ENCODE results near the gene ACLY. TPM values are rescaled to one million over a fixed set of nuclear protein-coding genes. Genes with fewer than 3 reads are reported as not detected.

The ACLY gene
- total and polyA plus RNA-seq, 2 of the 13 experiments (the other 11 are each of a cell fraction or from before 2014, with no cell fraction given) = 111 to 218 TPM

GRCh38 chr17:41930009-41930832, 11.5 kb upstream of the ACLY start, which contains the start of gene ODAD4 (continued):
- TF ChIP-seq ZNF296 (CRISPR knock-in tag; conservative IDR thresholded peaks at IDR 0.05) (no peak), ZIK1 (CRISPR knock-in tag; IDR thresholded peaks at IDR 0.05; ENCODE audit: borderline replicate concordance, low read depth) (peak; percentile 80), BATF2 (CRISPR knock-in tag; IDR thresholded peaks at IDR 0.05) (no peak), GMEB1 (CRISPR knock-in tag; IDR thresholded peaks at IDR 0.05; ENCODE audit: borderline replicate concordance) (peak; percentile 87), ZNF878 (CRISPR knock-in tag; IDR thresholded peaks at IDR 0.05) (peak; percentile 91), HNRNPLL (IDR thresholded peaks at IDR 0.05; ENCODE audit: low read depth, low read length, poor library complexity, severe bottlenecking) (peak; percentile 97), SIN3A (IDR thresholded peaks at IDR 0.05; ENCODE audit: borderline replicate concordance, low read depth, low read length) (peak; percentile 56; the same call in 1 of the 2 replicates), HHEX (CRISPR knock-in tag; IDR thresholded peaks at IDR 0.05) (no peak), THAP8 (CRISPR knock-in tag; IDR thresholded peaks at IDR 0.05; ENCODE audit: borderline replicate concordance) (no peak), ZNF280D (CRISPR knock-in tag; IDR thresholded peaks at IDR 0.05) (peak; percentile 94), DBP (CRISPR knock-in tag; IDR thresholded peaks at IDR 0.05; ENCODE audit: not compliant biosample characterization) (no peak), ZSCAN5A (CRISPR knock-in tag; IDR thresholded peaks at IDR 0.05; ENCODE audit: borderline replicate concordance) (no peak), ZNF12 (CRISPR knock-in tag; IDR thresholded peaks at IDR 0.05) (peak; percentile 72; the same call in 1 of the 2 replicates), FOSL1 (CRISPR knock-in tag; IDR thresholded peaks at IDR 0.05; ENCODE audit: borderline replicate concordance) (no peak), ZFP82 (CRISPR knock-in tag; IDR thresholded peaks at IDR 0.05; ENCODE audit: borderline replicate concordance) (0 out of 2 replicates have a peak, but pooled peaks have one; percentile 76), ZNF180 (CRISPR knock-in tag; IDR thresholded peaks at IDR 0.05; ENCODE audit: borderline replicate concordance, low read depth) (no peak), MZF1 (CRISPR knock-in tag; IDR thresholded peaks at IDR 0.05; ENCODE audit: borderline replicate concordance) (0 out of 2 replicates have a peak, but pooled peaks have one; percentile 63), ISX (CRISPR knock-in tag; conservative IDR thresholded peaks at IDR 0.05) (no peak), ZNF253 (CRISPR knock-in tag; IDR thresholded peaks at IDR 0.05; ENCODE audit: borderline replicate concordance) (0 out of 2 replicates have a peak, but pooled peaks have one; percentile 29)

All from HepG2 (cell line).